GOT3 (cell line): ENCODE measurements around the gene CCDC159.
"Not testable (repeated sequence)": the region's sequence is repeated elsewhere in the genome, so short reads cannot be mapped to it uniquely, and the experiment has no call there.

Source experiments
- DNase-seq: peaks from one replicate; lab custom pipeline; 2025; ENCODE audit warnings: mixed read lengths; lab: John Stamatoyannopoulos, UW

CCDC159 gene

GRCh38 chr19:11367528-11367927, 21.2 kb downstream of the CCDC159 start:
- DNase-seq: no peak

GRCh38 chr19:11370744-11371143, 24.4 kb downstream of the CCDC159 start:
- DNase-seq: no peak

- DNase-seq: no peak
These were observed 27.0 kb downstream of the CCDC159 start for GRCh38 chr19:11373166-11373884.

- no peak for DNase-seq
These were observed 27.6 kb downstream of the CCDC159 start for GRCh38 chr19:11373885-11374432.

GRCh38 chr19:11374433-11375142, 28.3 kb downstream of the CCDC159 start, which contains the start of gene SWSAP1:
SWSAP1 (plus strand) TSS chr19:11374666; CDS start chr19:11374681, 15 bp downstream.
- peak; percentile 95 for DNase-seq

GRCh38 chr19:11375143-11375948, 29.0 kb downstream of the CCDC159 start:
- no peak for DNase-seq

GRCh38 chr19:11377237-11377636, 30.9 kb downstream of the CCDC159 start:
- no peak for DNase-seq

GRCh38 chr19:11377756-11378155, 31.4 kb downstream of the CCDC159 start:
- DNase-seq: no peak

- DNase-seq: no peak
These were observed 32.2 kb downstream of the CCDC159 start for GRCh38 chr19:11378319-11379189.

GRCh38 chr19:11379269-11379845, 33.0 kb downstream of the CCDC159 start:
- not testable (repeated sequence) for DNase-seq

GRCh38 chr19:11379857-11380350, 33.6 kb downstream of the CCDC159 start:
- DNase-seq: no peak

GRCh38 chr19:11380653-11381537, 34.6 kb downstream of the CCDC159 start:
- peak; percentile 71 for DNase-seq

GRCh38 chr19:11382898-11383705, 36.8 kb downstream of the CCDC159 start:
- no peak for DNase-seq

- no peak for DNase-seq
These were observed 37.4 kb downstream of the CCDC159 start for GRCh38 chr19:11383706-11384048.

- DNase-seq: no peak
These were observed 38.4 kb downstream of the CCDC159 start for GRCh38 chr19:11384778-11385129.

- DNase-seq: no peak
These were observed 41.1 kb downstream of the CCDC159 start for GRCh38 chr19:11387162-11388034.

GRCh38 chr19:11390359-11390758, 44.0 kb downstream of the CCDC159 start:
- no peak for DNase-seq
